Fibroblast of lung (primary cell): Measurements from ENCODE around the gene RAB13.
"Not testable (repeated sequence)": the region's sequence is repeated elsewhere in the genome, so short reads cannot be mapped to it uniquely, and the experiment has no call there.

Experiments used
- CTCF ChIP-seq, 2 donors: IDR thresholded peaks in 1 of 2; conservative IDR thresholded peaks in 1 of 2; 1 replicate in 1 of 2; 2 replicates in 1 of 2; pipeline ENCODE4 v1.5.1; 2011 to 2012; ENCODE audit warnings: low read length in 2 of 2, control low read depth in 1 of 2, inconsistent platforms in 1 of 2, low read depth in 1 of 2, mild to moderate bottlenecking in 1 of 2
- EZH2 ChIP-seq: IDR thresholded peaks from 2 replicates; pipeline ENCODE4 v1.5.1; 2012; ENCODE audit warnings: low read length, control low read depth, mild to moderate bottlenecking; ENCODE audit errors: missing control alignments

GRCh38 chr1:154012543-154012942 lies 26.4 kb upstream of the RAB13 start:
- TF ChIP-seq EZH2; CTCF (conservative IDR thresholded peaks at IDR 0.05 in 1 of 2, IDR thresholded peaks at IDR 0.05 in 1 of 2; ENCODE audit: low read depth in 1 of 2, low read length in 2 of 2): not testable (repeated sequence)
